HepG2 (cell line): ENCODE results near the gene ALX1. TPM values are rescaled to one million over a fixed set of nuclear protein-coding genes. Genes with fewer than 3 reads are reported as not detected.

Experiments
- ATAC-seq: fragments of 200-7000 bp; cut with Tn5 transposase; 3 replicates; pipeline ENCODE4 v1.9.1; 2020; ENCODE audit warnings: mild to moderate bottlenecking, moderate library complexity
- BruUV-seq: library from RNA; stranded (reverse); fragments of 400-500 nt; replicated peaks from 2 replicates; lab custom pipeline; 2021; lab: Mats Ljungman, UMichigan
- CTCF ChIA-PET: fragments of 300-600 bp; formaldehyde crosslinking; extraction: SDS; loops from one replicate; lab custom pipeline; 2021; ENCODE audit warnings: low total read pairs, inconsistent platforms, low intra/inter-chr PET ratio; lab: Yijun Ruan, JAX
- POLR2A ChIA-PET: fragments of 350-600 bp; sonication (Branson Sonifier 250); formaldehyde crosslinking; loops from one replicate; lab custom pipeline; 2020; ENCODE audit warnings: antibody characterized with exemption, inconsistent platforms; lab: Yijun Ruan, JAX
- DNase-seq: peaks from one replicate; pipeline ENCODE4 v3.0.0-alpha.2; 2015; ENCODE audit warnings: low spot score
- FAIRE-seq: peaks from 3 replicates; lab custom pipeline; 2011; peaks lifted over from hg19 to GRCh38; lab: Jason Lieb, UNC
- H2AFZ ChIP-seq: one replicate; pipeline ENCODE4 v1.6.1; 2011; ENCODE audit warnings: low read length, inconsistent platforms
- H3K27ac ChIP-seq: fragments of 300-600 bp; 3 replicates; pipeline ENCODE4 v1.8.0; 2011; ENCODE audit warnings: mixed run types, mild to moderate bottlenecking, mixed read lengths, low read length, inconsistent platforms; ENCODE audit not compliant: insufficient read depth; ENCODE audit errors: extremely low read length
- H3K27me3 ChIP-seq, 2 experiments: fragments of 200-600 bp in 1 of 2; 2 replicates in 1 of 2; 3 replicates in 1 of 2; pipeline versions ENCODE4 v1.6.0 to v1.8.0; 2011; ENCODE audit warnings: low read length in 2 of 2, mild to moderate bottlenecking in 2 of 2, moderate library complexity in 2 of 2, inconsistent platforms in 1 of 2; ENCODE audit not compliant: insufficient read depth in 2 of 2, control insufficient read depth in 1 of 2
- H3K36me3 ChIP-seq, 2 experiments: fragments of 200-600 bp in 1 of 2; replicated peaks in 1 of 2; 2 replicates in 1 of 2; 3 replicates in 1 of 2; pipeline versions ENCODE4 v1.5.1 to v1.8.0; 2011; ENCODE audit warnings: low read length in 2 of 2, inconsistent platforms in 1 of 2; ENCODE audit not compliant: insufficient read depth in 2 of 2, control insufficient read depth in 1 of 2
- H3K4me1 ChIP-seq: 2 replicates; pipeline ENCODE4 v1.5.1; 2012; ENCODE audit warnings: low read length, inconsistent platforms; ENCODE audit not compliant: insufficient read depth
- H3K4me2 ChIP-seq: 2 replicates; pipeline ENCODE4 v1.6.0; 2011; ENCODE audit warnings: low read depth, low read length, inconsistent platforms
- H3K4me3 ChIP-seq, 3 experiments: fragments of 200-600 bp in 1 of 3; sonication (generic), shearing (Covaris generic) in 1 of 3; replicated peaks in 1 of 3; 2 replicates each; pipeline ENCODE4 v1.5.1; 2011 to 2016; ENCODE audit warnings: low read length in 3 of 3, inconsistent platforms in 2 of 3, low read depth in 2 of 3, mild to moderate bottlenecking in 2 of 3, control low read depth in 1 of 3, mixed read lengths in 1 of 3; ENCODE audit not compliant: insufficient read depth in 1 of 3
- H3K79me2 ChIP-seq: one replicate; pipeline ENCODE4 v1.6.1; 2011; ENCODE audit warnings: low read length, inconsistent platforms; ENCODE audit not compliant: insufficient read depth
- H3K9ac ChIP-seq: 2 replicates; pipeline ENCODE4 v1.6.0; 2011; ENCODE audit warnings: mild to moderate bottlenecking, low read depth, low read length, inconsistent platforms; ENCODE audit not compliant: insufficient read depth
- H3K9me3 ChIP-seq: 2 replicates; pipeline ENCODE4 v1.5.1; 2012; ENCODE audit warnings: mild to moderate bottlenecking, low read length
- H4K20me1 ChIP-seq: 2 replicates; pipeline ENCODE4 v1.6.0; 2011; ENCODE audit warnings: inconsistent platforms, mild to moderate bottlenecking, low read length, moderate library complexity; ENCODE audit not compliant: insufficient read depth
- BATF2 ChIP-seq: sonication (generic); formaldehyde crosslinking; IDR thresholded peaks from 2 replicates; pipeline ENCODE4 v1.8.0; 2022; ENCODE audit warnings: mild to moderate bottlenecking, missing genetic modification reagents, moderate library complexity
- CHD4 ChIP-seq: fragments of 200-600 bp; sonication (generic); IDR thresholded peaks from 2 replicates; pipeline ENCODE4 v1.7.0; 2017; ENCODE audit warnings: mild to moderate bottlenecking, low read length, borderline replicate concordance
- HES4 ChIP-seq: sonication (generic); formaldehyde crosslinking; IDR thresholded peaks from 2 replicates; pipeline ENCODE4 v1.9.0; 2021; ENCODE audit warnings: mild to moderate bottlenecking, missing genetic modification reagents, borderline replicate concordance
- ZBTB43 ChIP-seq: sonication (generic); formaldehyde crosslinking; conservative IDR thresholded peaks from 2 replicates; pipeline ENCODE4 v1.4.0; 2020; ENCODE audit warnings: missing genetic modification reagents
- ZMAT3 ChIP-seq: sonication (generic); formaldehyde crosslinking; conservative IDR thresholded peaks from 2 replicates; pipeline ENCODE4 v1.7.0; 2021; ENCODE audit warnings: missing genetic modification reagents
- ZNF12 ChIP-seq: sonication (generic); formaldehyde crosslinking; IDR thresholded peaks from 2 replicates; pipeline ENCODE4 v1.5.0; 2020; ENCODE audit warnings: missing genetic modification reagents
- ZNF260 ChIP-seq: sonication (generic); formaldehyde crosslinking; IDR thresholded peaks from 2 replicates; pipeline ENCODE4 v1.4.0; 2020; ENCODE audit warnings: missing genetic modification reagents, low read depth, mild to moderate bottlenecking, borderline replicate concordance
- ZNF670 ChIP-seq: sonication (generic); formaldehyde crosslinking; IDR thresholded peaks from 2 replicates; pipeline ENCODE4 v1.8.0; 2022; ENCODE audit warnings: mild to moderate bottlenecking, missing genetic modification reagents, borderline replicate concordance
- ZNF776 ChIP-seq: sonication (generic); formaldehyde crosslinking; IDR thresholded peaks from 2 replicates; pipeline ENCODE4 v1.4.0; 2020; ENCODE audit warnings: mild to moderate bottlenecking, missing genetic modification reagents
- ZNF891 ChIP-seq: sonication (generic); formaldehyde crosslinking; IDR thresholded peaks from 2 replicates; pipeline ENCODE4 v1.5.0; 2020; ENCODE audit warnings: mild to moderate bottlenecking, missing genetic modification reagents
- WGBS: methylation state at CpG from one replicate; pipeline ENCODE4 v1.1.6; 2017; ENCODE audit warnings: low lambda C conversion rate; 5-methylcytosine and 5-hydroxymethylcytosine counted together
- in situ Hi-C: cut with HindIII; loops from 2 replicates; pipeline ENCODE4 v1.10.0; 2017; ENCODE audit warnings: low pct_unique_long_range_greater_than_20kb; ENCODE audit not compliant: extremely low pct_ligation_motif_present
- intact Hi-C: fragments of 100-400 bp; cut with micrococcal nuclease; formaldehyde crosslinking; loops from one replicate; pipeline ENCODE4 v1.10.0; 2022; ENCODE audit not compliant: unreplicated experiment
- polyA plus RNA-seq, 8 experiments: library from polyadenylated mRNA; depleted of rRNA in 3 of 8; stranded (reverse) in 7 of 8; unstranded in 1 of 8; fragments of >200 nt; fragmentation: Illumina TruSeq in 4 of 8; extraction: Trizol in 4 of 8; gene quantifications; 2 replicates each; pipeline versions ENCODE4 v1.2.1 to v1.2.3, GENCODE V29; 2011 to 2016; ENCODE audit warnings: low read depth in 4 of 8, missing spikeins in 1 of 8, mixed read lengths in 1 of 8; ENCODE audit not compliant: insufficient read depth in 1 of 8
- total RNA-seq, 5 experiments: library from RNA; depleted of rRNA; stranded (reverse); fragments of >200 nt; fragmentation: Illumina TruSeq; extraction: Trizol; gene quantifications; 2 replicates each; pipeline ENCODE4 v1.2.3, GENCODE V29; 2016; ENCODE audit warnings: low read depth in 1 of 5
- TF ChIP-seq, protein P1 (sequence below): sonication (generic); formaldehyde crosslinking; IDR thresholded peaks from 2 replicates; pipeline ENCODE4 v1.5.0; 2020; ENCODE audit warnings: missing genetic modification reagents
- TF ChIP-seq, protein P2 (sequence below): sonication (generic); formaldehyde crosslinking; IDR thresholded peaks from 2 replicates; pipeline ENCODE4 v1.8.0; 2022; ENCODE audit warnings: mild to moderate bottlenecking, missing genetic modification reagents; ENCODE audit not compliant: insufficient replicate concordance
- TF ChIP-seq, protein P3 (sequence below): sonication (generic); formaldehyde crosslinking; IDR thresholded peaks from 2 replicates; pipeline ENCODE4 v1.5.1; 2020; ENCODE audit warnings: missing genetic modification reagents, mild to moderate bottlenecking, borderline replicate concordance
- TF ChIP-seq, protein P4 (sequence below): sonication (generic); formaldehyde crosslinking; IDR thresholded peaks from 2 replicates; pipeline ENCODE4 v1.8.0; 2022; ENCODE audit warnings: missing genetic modification reagents, mild to moderate bottlenecking, moderate library complexity, borderline replicate concordance

Gene ALX1
- total and polyA plus RNA-seq, 2 of the 13 experiments (the other 11 are each of a cell fraction or from before 2014, with no cell fraction given): not detected

DNA sequence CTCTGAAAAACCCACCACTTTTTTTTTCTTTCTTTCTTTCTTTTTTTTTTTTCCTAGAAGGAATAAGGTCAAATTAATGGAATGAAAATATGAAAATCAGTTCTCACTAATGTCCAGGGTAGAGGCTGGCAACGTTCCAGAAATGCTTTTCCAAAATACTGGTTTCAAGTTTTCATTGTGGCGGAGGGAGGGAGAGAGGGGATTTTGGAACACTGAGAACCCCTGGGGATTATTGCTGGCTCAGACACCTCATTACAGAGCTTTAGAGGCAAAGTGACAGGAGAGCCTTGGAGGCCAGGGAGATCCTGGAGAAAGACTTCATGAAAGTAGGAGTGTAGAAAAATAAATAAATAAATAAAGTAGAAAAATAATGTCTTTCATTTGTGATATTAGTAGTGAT is 45.4 kb downstream of the ALX1 start:
- BruUV-seq: no TSS peak
- in situ Hi-C loops: no loop called here

More for the DNA sequence above, 45.4 kb downstream of the ALX1 start:
- Histone ChIP-seq H2AFZ (no peak overlapping the region), H4K20me1 (no peaks in the 10 kb centered on the region), H3K27ac (no peak overlapping the region), H3K4me2 (no peak overlapping the region), H3K4me1 (no peaks in the 10 kb centered on the region), H3K36me3 (no peaks in the 10 kb centered on the region), H3K27me3 (no peaks in the 10 kb centered on the region), H3K9ac (no peak overlapping the region), H3K4me3 (no peak overlapping the region), H3K9me3 (no peaks in the 10 kb centered on the region), H3K79me2 (no peaks in the 10 kb centered on the region)
- DNase-seq: no peak
- no peak for FAIRE-seq
- no peak for ATAC-seq
- CTCF ChIA-PET: no interaction called here
- intact Hi-C loops: no loop called here
- POLR2A ChIA-PET: no interaction called here
- TF ChIP-seq HES4 (CRISPR knock-in tag) (no peak), ZBTB43 (CRISPR knock-in tag) (no peak), ZNF12 (CRISPR knock-in tag) (no peak), CHD4 (no peak), BATF2 (no peak), ZMAT3 (CRISPR knock-in tag) (no peak), ZNF891 (CRISPR knock-in tag) (no peak), ZNF776 (CRISPR knock-in tag) (no peak), ZNF670 (CRISPR knock-in tag) (no peak), ZNF260 (CRISPR knock-in tag) (no peak)
- TF ChIP-seq, protein P1, sequence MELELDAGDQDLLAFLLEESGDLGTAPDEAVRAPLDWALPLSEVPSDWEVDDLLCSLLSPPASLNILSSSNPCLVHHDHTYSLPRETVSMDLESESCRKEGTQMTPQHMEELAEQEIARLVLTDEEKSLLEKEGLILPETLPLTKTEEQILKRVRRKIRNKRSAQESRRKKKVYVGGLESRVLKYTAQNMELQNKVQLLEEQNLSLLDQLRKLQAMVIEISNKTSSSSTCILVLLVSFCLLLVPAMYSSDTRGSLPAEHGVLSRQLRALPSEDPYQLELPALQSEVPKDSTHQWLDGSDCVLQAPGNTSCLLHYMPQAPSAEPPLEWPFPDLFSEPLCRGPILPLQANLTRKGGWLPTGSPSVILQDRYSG (CRISPR knock-in tag): no peak
- TF ChIP-seq, protein P2, sequence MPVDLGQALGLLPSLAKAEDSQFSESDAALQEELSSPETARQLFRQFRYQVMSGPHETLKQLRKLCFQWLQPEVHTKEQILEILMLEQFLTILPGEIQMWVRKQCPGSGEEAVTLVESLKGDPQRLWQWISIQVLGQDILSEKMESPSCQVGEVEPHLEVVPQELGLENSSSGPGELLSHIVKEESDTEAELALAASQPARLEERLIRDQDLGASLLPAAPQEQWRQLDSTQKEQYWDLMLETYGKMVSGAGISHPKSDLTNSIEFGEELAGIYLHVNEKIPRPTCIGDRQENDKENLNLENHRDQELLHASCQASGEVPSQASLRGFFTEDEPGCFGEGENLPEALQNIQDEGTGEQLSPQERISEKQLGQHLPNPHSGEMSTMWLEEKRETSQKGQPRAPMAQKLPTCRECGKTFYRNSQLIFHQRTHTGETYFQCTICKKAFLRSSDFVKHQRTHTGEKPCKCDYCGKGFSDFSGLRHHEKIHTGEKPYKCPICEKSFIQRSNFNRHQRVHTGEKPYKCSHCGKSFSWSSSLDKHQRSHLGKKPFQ (CRISPR knock-in tag): no peak
- TF ChIP-seq, protein P3, sequence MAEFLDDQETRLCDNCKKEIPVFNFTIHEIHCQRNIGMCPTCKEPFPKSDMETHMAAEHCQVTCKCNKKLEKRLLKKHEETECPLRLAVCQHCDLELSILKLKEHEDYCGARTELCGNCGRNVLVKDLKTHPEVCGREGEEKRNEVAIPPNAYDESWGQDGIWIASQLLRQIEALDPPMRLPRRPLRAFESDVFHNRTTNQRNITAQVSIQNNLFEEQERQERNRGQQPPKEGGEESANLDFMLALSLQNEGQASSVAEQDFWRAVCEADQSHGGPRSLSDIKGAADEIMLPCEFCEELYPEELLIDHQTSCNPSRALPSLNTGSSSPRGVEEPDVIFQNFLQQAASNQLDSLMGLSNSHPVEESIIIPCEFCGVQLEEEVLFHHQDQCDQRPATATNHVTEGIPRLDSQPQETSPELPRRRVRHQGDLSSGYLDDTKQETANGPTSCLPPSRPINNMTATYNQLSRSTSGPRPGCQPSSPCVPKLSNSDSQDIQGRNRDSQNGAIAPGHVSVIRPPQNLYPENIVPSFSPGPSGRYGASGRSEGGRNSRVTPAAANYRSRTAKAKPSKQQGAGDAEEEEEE (CRISPR knock-in tag): no peak
- TF ChIP-seq, protein P4, sequence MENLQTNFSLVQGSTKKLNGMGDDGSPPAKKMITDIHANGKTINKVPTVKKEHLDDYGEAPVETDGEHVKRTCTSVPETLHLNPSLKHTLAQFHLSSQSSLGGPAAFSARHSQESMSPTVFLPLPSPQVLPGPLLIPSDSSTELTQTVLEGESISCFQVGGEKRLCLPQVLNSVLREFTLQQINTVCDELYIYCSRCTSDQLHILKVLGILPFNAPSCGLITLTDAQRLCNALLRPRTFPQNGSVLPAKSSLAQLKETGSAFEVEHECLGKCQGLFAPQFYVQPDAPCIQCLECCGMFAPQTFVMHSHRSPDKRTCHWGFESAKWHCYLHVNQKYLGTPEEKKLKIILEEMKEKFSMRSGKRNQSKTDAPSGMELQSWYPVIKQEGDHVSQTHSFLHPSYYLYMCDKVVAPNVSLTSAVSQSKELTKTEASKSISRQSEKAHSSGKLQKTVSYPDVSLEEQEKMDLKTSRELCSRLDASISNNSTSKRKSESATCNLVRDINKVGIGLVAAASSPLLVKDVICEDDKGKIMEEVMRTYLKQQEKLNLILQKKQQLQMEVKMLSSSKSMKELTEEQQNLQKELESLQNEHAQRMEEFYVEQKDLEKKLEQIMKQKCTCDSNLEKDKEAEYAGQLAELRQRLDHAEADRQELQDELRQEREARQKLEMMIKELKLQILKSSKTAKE: no peak
- TF ChIP-seq, all 625 proteins: peak for 0
- 44% methylated on average over 2 of the region's 2 CpGs for WGBS
